GM12891 (cell line): ENCODE data around the gene DYNC1I1.

Experiments used
- PAX5 ChIP-seq: IDR thresholded peaks from 2 replicates; pipeline ENCODE4 v1.6.1; 2011; ENCODE audit warnings: low read length, moderate library complexity, mild to moderate bottlenecking; ENCODE audit not compliant: insufficient read depth, severe bottlenecking
- POLR2A ChIP-seq: IDR thresholded peaks from 2 replicates; pipeline ENCODE4 v1.6.1; 2011; ENCODE audit warnings: low read depth, low read length, control low read depth
- POLR2AphosphoS5 ChIP-seq: IDR thresholded peaks from 2 replicates; pipeline ENCODE4 v1.6.1; 2011; ENCODE audit warnings: low read depth, low read length, control low read depth
- POU2F2 ChIP-seq: IDR thresholded peaks from 2 replicates; pipeline ENCODE4 v1.6.1; 2011; ENCODE audit warnings: low read depth, mild to moderate bottlenecking, control low read depth, low read length, moderate library complexity
- SPI1 ChIP-seq: IDR thresholded peaks from 2 replicates; pipeline ENCODE4 v1.6.1; 2011; ENCODE audit warnings: low read depth, low read length, control low read depth
- TAF1 ChIP-seq: IDR thresholded peaks from 2 replicates; pipeline ENCODE4 v1.6.1; 2011; ENCODE audit warnings: low read depth, low read length, control low read depth

- no peak for TF ChIP-seq POLR2A
- TF ChIP-seq POLR2AphosphoS5 = no peak
- TF ChIP-seq TAF1 = no peak
- TF ChIP-seq PAX5 = no peak
- no peak for TF ChIP-seq POU2F2
- no peak for TF ChIP-seq SPI1
Observed at GRCh38 chr7:95766657-95767056, 5.7 kb upstream of the DYNC1I1 start.
